ENCODE results near the gene GNL2.

Gene GNL2

GRCh38 chr1:37609002-37609401, 13.3 kb upstream of the GNL2 start:
- DNase-seq (ENCODE audit: extremely low read depth, low read depth), result no peak
- TF ChIP-seq, protein P1, sequence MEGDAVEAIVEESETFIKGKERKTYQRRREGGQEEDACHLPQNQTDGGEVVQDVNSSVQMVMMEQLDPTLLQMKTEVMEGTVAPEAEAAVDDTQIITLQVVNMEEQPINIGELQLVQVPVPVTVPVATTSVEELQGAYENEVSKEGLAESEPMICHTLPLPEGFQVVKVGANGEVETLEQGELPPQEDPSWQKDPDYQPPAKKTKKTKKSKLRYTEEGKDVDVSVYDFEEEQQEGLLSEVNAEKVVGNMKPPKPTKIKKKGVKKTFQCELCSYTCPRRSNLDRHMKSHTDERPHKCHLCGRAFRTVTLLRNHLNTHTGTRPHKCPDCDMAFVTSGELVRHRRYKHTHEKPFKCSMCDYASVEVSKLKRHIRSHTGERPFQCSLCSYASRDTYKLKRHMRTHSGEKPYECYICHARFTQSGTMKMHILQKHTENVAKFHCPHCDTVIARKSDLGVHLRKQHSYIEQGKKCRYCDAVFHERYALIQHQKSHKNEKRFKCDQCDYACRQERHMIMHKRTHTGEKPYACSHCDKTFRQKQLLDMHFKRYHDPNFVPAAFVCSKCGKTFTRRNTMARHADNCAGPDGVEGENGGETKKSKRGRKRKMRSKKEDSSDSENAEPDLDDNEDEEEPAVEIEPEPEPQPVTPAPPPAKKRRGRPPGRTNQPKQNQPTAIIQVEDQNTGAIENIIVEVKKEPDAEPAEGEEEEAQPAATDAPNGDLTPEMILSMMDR (IDR thresholded peaks at IDR 0.05; ENCODE audit: low read depth, low read length, missing control alignments), result no peak
- no peak overlapping the region for H3K4me3 ChIP-seq (replicated peaks; ENCODE audit: low read depth, low read length)

- H3K4me3 ChIP-seq (replicated peaks; ENCODE audit: low read depth, low read length), result no peak overlapping the region
- TF ChIP-seq, protein P1 (IDR thresholded peaks at IDR 0.05; ENCODE audit: low read depth, low read length, missing control alignments), result no peak
- no peak for DNase-seq (ENCODE audit: extremely low read depth, low read depth)
These were observed 10.9 kb upstream of the GNL2 start for GRCh38 chr1:37606481-37607263.

- TF ChIP-seq, protein P1 (IDR thresholded peaks at IDR 0.05; ENCODE audit: low read depth, low read length, missing control alignments), result no peak
- no peak overlapping the region for H3K4me3 ChIP-seq (replicated peaks; ENCODE audit: low read depth, low read length)
- no peak for DNase-seq (ENCODE audit: extremely low read depth, low read depth)
These were observed 10.2 kb upstream of the GNL2 start for GRCh38 chr1:37605806-37606474.

DNA sequence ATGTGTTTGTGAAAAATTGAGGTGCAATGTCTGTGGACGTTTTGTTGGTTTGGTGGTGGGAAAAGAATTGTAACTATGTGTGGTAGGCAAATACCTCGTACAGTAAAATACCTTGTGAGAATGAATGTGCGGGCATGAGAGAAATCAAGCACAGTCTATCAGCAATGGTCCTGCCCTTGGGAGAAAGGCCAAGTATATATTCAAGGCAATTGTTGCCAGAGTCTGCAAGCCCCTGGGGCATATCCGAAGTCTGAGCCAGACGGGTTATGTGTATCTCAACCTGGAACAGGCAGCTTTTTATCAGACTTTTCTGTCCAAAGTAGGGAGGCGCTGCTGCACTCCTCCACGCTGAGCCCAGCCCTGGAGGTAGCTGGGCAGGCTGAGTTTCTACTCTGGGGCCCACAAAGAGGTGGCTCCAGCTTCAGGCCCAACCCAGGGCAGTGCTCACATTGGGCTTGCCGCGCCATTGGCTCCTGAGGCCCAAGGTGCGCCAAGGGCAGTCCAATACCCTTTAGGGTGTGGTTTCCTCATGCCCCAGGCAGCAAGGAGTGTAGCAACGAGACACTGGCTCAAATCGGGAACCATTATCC, 9.4 kb upstream of the GNL2 start:
- no peak for DNase-seq (ENCODE audit: extremely low read depth, low read depth)
- TF ChIP-seq, protein P1 (IDR thresholded peaks at IDR 0.05; ENCODE audit: low read depth, low read length, missing control alignments), result no peak
- H3K4me3 ChIP-seq (replicated peaks; ENCODE audit: low read depth, low read length), result no peak overlapping the region

DNA sequence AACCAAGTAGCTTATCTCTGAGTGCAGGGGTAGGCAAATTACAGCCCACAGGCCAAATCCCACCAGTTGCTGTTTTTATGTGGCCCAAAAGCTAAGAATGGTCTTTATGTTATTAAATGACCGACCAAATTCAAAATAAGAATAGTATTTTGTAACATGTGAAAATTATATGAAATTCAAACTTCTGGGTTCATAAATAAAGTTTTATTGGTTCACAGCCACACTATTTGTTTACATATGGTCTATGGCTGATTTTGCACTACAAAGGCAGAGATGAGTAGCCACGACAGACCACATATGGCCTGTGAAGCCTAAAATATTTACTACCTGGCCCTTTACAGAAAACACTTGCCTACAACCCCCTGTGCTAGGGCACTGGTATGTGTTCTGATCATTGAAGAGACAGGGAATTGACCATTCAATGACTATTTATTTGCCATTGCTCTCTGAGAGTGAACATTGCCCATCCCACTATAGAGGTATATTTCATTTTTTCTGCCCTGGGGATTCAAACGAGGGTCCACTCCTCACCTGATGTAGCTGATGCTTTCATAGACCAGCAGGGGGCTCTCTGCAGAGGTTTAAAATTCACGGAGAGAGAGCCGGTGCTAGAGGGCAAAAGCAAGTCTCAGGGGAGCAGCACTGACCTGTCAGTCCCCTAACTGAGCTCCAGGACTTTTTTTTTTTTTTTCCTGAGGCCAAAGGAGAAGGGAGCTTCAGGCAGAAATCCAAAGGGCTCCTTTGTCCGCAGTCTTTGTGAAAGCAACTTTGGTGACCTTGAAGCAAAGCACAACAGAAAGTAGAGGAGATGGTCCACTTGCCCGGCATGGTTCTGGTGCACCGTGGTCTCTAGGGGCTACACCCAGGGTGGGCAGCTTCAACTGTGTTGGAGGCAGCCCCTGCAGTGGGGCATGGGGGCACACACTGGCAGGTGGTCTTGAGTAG, 7.3 kb upstream of the GNL2 start:
- no peak overlapping the region for H3K4me3 ChIP-seq (replicated peaks; ENCODE audit: low read depth, low read length)
- TF ChIP-seq, protein P1 (IDR thresholded peaks at IDR 0.05; ENCODE audit: low read depth, low read length, missing control alignments), result peak; percentile 83
- DNase-seq (ENCODE audit: extremely low read depth, low read depth), result no peak

DNA sequence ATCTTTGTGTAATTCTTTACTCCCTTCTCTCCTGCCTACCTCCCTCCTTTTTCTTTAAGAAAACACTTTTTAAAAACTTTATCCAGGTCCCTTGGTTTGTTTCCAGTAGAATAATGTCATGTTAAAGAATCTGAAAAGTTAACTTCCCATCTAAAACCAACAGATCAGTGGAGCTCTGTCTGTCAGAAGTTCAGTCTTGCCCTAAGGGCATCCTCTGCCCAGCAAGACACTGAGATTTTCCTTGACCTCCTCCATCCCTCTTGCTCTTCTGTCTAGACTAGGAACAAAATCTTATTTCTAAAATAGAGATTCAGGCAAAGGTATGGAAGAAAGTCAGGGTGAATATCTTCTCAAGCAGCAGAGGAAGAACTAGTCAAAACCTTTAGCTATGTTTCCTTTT, 5.7 kb upstream of the GNL2 start:
- no peak overlapping the region for H3K4me3 ChIP-seq (replicated peaks; ENCODE audit: low read depth, low read length)
- TF ChIP-seq, protein P1 (IDR thresholded peaks at IDR 0.05; ENCODE audit: low read depth, low read length, missing control alignments), result no peak
- no peak for DNase-seq (ENCODE audit: extremely low read depth, low read depth)
